DMS114 treated with DMSO at 0.1 percent for 48 hours (cell line): ENCODE results near the gene SLC2A9.
"Not testable (repeated sequence)": the region's sequence is repeated elsewhere in the genome, so short reads cannot be mapped to it uniquely, and the experiment has no call there.

Experiments
- DNase-seq: peaks from one replicate; lab custom pipeline; 2025; ENCODE audit not compliant: unreplicated experiment; lab: John Stamatoyannopoulos, UW

The SLC2A9 gene

DNA sequence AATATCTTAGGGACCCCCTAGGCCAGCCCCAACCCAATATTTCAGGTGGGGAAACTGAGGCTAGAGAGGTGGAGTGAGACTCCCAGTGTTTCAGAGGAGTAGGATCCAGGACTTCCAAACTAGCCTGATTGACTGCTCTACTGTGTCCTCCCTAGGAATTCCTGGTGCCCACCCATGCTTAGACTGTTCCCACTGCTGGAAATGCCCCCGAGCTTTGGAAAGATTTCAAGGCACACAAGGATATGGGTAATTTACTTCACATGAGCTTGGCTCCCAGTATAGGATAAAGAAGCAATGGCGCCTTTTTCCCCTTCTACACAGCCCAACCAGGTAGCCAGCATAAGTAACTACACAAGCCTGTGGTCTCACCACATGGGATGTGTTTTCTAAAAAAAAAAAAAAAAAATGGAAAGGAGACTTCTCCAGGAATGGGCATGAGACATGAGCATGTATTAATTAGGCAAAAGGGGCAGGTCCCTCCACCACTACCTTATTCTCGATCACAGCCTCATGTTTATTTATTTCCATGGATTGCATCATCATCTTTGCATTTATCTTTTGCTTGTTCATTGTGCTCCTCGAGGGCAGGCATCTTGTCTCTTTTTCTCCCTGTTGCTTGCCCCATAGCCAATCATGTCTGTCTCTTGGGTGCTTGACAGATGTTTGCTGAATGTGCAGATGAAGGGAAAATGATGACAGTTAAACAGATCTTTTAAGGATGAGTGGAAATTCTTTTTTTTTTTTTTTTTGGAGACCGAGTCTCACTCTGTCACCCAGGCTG lies 173.1 kb downstream of the SLC2A9 start:
- DNase-seq: no peak

DNA sequence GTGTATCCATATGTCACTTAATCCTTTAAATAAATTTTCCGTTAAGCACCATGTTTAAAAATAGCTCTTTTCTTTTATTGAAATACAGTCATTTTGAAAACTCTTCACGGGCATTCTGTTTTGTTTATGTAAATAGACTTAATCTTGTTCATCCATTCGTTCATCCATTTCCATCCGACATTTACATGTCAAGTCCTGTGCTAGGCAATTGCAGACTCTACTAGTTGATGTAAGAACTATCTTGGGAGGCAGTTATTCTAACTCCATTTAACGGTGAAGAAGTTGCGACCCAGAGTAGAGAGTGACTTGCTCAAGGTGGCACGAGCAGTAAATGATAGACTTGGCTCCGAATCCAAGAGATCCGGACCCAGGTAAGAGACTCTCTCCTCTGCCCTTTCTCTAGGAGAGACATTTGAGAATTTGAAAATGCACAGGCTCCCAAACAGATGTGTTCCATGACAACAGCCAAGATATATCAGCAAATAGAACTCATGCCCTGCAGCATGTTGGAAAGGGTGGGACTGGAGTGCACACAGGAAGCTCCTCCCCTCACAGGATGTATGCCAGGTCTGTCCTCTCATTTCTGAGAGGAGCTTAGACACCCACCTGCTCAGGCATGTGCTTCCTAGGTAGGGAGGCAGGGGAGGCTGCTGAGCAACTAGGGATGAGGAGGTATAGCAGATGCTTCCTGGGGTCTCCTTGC lies 175.4 kb downstream of the SLC2A9 start:
- DNase-seq: no peak

DNA sequence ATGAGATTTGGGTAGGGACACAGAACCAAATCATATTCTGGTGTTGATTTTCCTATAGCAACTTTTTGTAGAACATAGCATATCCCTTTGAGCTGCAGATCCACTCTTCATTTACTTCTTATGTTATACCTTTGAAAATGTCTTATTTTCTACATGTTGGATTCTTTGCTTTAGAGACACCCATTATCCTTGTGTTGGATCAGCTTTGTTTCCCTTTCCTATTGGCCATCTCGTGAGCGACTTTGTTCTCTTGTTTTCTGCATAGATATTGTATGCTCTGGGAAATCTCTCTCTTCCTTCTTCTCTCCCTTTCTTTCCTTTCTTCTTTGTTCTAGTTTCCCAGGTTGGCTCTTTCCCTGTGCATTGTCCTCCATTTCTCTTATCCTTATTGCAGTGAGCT lies 180.2 kb downstream of the SLC2A9 start:
- no peak for DNase-seq

DNA sequence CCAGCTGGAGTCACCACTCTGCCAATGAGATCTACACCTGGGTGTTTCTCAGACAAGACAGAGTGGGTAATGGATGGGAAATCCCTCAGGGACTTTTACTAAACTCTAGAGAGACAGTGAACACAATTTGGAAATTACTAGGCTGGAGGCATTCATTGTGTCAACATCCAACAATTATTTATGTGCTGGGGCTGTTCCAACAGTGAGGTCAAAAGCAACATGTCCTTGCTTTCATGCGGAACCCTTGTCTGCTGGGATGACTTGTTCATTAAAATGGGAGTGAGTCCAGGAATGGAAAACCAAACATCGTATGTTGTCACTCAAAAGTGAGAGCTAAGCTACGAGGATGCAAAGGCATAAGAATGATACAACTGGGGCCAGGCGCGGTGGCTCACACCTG lies 185.9 kb downstream of the SLC2A9 start:
- no peak for DNase-seq

DNA sequence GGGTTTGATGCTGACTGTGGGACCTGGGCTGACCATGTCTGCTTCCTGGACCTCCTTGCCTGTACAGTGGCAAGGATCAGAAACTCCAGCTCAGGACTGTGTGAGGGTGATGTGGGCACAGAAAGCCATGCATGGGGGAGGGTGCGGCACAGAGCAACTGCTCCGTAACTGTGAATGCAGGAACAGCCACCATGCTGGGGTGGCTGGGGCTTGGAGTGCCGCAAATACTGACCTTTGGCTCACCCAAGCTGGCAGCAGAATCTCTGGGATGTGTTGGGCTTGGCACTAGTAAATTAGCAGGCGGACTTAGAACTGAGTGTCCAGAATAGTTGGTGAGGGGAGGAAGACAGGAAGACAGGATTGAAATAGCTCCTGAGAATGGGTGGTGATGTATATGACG lies 187.9 kb downstream of the SLC2A9 start:
- no peak for DNase-seq

DNA sequence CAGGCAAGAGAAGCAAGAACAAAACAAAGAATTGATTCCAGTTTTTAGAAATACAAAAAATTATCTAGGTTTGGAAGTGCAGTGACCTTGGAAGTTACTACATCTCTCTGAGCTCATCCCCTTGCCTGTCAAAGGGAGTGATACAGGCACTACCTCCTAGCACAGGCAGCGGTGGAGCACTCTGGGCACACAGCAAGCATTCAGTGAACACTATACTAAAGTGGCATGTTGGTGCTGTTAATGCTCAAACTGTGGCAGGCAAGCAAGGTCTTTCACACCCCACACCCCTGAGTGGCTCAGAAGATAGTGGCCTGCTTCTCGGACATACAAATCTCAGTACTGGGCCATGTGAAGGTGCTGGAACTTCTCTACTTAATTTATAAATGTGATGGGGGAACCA lies 188.7 kb downstream of the SLC2A9 start:
- DNase-seq: no peak

DNA sequence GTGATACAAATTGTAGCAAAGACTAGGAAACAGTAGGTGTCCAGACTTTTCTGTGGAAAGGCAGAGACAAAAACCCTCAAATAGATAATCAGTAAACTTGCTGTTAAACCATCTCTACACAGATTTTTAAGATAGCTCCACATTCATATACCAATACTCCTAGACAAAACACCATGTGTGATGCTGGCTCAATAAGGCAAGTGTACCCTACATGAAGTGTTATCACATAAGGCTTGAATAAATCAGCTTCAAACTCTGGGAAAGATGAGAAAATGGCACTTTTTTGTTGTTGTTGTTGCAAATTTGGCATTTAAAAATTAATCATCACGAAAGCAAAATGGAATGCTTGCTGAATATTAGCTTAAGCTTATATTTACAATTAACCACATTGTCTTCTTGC lies 194.7 kb downstream of the SLC2A9 start:
- DNase-seq: no peak

DNA sequence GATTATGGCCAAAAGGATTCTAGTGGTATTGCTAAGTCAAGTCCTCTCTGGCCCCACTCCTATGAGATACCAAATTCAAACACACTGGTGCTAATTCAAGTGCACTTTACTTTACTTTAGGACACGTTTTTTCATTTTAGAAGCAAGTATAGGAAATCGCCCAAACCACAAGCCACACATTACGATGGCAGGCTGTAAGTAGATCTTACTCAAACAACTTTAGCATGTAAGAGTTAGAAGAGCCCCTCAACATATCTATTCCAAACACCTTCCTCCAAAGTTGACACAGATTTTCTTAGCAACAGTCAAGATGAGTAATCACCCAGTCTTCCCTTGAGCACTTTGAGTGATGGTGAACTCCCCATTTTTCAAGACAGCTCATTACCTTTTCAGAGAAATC lies 196.2 kb downstream of the SLC2A9 start:
- no peak for DNase-seq

DNA sequence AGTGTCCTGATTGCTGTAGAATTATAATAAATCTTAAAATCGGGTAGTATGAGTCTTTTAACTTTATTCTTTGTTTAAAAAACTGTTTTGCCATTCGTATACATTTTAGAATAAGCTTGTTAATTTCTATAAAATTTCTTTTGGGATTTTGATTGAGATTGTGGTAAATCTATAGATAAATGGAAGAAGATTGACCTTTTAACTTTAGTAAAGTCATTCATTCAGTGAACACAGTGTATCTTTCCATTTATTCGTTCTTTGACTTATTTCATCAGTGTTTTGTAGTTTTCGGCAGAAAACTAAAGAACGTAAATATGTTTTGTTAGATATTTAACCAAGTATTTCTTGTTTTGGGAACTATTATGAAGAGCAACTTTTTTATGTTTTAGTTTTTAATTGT lies 201.0 kb downstream of the SLC2A9 start:
- DNase-seq: no peak

DNA sequence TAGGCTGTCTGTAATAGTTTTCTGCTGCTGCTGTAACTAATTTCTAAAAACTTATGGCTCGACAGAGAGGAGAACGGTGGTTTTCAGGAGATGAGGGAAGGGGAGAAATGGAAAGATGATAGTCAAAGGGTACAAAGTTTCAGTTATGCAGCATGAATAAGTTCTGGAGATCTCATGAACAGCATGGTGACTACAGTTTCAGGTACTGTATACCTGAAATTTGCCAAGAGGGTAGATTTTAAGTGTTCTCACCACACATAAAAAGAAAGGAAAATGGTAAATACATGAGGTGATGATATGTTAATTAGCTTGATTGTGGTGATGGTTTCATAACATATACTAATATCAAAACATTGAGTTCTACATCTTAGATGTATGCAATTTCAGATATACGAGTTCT lies 205.0 kb downstream of the SLC2A9 start:
- DNase-seq: no peak

DNA sequence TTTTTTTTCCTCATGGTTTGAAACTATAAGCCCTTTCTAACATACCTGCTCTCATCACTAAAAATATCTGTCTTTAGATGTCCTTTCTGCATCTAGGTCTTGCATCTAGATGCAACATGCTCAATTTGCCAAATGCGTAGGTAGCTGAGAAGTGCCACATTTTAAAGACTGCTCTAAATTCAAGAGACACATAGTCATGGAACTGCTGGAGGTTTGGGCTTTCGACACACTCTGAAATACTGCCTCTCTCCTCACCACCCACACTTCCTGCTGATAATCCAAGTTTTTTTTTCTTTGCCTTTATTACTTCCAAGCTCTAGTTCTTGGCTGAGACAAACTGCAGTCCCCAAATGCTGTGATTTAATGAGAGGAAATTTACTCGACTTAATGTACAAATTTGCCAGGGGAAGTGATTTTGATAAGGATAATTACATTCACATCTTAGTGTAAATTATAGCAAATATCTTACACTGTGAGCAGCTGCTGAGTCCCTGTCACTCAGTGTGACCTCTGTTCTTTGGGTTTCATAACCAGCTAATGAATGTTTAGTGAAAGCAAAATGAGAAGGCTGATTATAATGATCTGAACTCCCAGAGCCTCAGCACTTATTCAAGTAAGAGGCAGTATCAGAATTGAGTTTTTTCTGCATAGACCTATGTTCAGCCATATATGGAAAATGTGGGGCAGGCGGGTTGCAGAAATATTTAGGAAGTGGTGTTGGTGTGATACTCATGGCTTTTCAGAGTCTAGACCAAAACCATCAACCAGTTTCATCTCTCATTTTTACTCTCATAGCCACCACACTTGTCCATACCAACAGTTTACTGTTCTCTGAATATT lies 208.6 kb downstream of the SLC2A9 start:
- DNase-seq: no peak

DNA sequence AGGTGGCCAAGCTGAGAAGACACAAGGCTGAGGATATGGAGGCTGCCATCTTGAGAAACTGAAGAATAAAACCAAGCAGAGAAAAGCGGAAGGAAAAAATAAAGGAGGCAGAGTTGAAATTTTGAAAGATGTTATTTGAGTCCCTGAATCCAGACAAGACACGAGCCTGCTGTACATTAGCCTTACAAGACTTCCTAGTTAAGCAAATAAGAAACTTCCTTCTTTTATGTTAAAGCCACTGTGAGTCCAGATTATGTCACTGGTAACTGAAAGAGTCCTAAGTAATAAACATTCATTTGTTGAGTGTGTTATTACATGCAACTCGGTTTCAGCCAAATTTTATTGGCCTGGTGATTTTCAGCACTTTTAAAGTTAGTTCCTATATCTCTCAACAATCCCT lies 209.5 kb downstream of the SLC2A9 start:
- no peak for DNase-seq

DNA sequence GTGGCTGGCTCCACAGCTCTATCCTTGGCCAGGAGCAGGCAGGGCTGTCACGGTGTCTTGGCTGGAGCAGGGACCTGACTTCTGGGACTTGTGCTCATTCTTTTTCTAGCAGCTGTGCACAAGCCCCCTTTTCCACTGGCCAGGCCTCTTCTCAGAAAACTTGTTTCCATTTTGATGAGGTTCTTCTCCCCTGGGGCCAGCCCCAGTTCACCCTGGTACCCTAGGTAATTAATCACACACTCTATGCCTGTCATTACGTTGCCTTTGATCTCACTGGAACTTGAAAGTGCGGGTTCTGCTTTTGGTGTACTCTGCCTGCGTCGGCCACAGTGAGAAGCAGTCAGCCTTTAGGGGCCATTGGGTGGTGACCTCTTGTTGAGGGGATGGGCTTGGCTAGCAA lies 213.2 kb downstream of the SLC2A9 start:
- no peak for DNase-seq

DNA sequence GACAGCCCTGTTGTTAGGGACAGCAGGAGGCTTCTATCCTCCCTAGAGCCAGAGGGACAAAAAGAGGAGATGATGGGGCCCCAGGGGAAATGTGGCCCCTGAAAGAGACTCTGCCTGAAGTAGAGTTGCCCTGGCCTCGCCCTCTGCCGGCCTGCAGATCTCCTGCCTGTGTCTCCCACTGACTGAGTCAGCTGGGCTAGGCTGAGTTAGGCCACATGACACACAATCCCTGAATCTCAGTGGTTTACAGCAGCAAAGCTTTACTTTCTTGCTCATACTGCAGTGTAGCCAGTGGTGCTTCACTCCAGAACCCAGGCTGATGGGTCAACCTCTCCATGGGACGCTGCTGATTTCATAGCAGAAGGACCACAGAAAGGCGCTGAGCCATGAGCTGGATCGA lies 216.4 kb downstream of the SLC2A9 start:
- no peak for DNase-seq

DNA sequence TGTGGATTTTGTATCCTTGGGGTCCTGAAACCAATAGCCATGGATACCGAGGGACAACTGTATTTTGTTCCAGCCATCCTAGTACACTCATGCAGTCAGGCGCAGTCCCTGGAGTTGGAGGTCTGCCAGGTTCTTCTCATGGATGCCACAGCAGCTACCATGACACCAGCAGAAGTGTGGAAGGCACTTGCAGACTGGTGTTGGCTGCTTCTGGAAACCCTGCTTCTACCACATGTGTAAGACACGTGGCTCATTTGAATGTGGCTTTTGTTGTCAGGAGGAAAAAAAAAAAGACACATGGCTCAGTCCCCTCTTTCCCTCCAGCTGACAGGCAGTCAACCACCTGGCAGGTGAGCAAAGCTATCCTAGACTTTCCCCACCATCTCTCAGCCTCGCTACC lies 220.4 kb downstream of the SLC2A9 start:
- no peak for DNase-seq

DNA sequence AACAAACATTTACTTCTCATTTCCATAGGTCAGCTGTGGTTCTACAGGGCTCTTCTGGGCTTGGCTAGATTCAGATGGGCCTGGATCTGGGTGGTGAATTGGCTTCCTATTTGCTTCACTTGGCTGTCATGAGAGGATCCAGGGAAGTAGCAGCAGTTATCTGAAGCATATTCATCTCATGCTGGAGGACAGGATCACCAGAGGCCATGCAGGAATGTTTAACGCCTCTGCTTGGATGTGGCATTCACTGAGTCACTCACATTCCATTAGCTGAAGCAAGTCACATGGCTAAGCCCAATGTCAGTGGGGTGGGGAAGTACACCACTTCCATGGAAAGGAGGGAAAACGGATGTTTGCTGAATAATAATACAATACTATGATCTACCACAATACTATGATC lies 224.7 kb downstream of the SLC2A9 start:
- not testable (repeated sequence) for DNase-seq

DNA sequence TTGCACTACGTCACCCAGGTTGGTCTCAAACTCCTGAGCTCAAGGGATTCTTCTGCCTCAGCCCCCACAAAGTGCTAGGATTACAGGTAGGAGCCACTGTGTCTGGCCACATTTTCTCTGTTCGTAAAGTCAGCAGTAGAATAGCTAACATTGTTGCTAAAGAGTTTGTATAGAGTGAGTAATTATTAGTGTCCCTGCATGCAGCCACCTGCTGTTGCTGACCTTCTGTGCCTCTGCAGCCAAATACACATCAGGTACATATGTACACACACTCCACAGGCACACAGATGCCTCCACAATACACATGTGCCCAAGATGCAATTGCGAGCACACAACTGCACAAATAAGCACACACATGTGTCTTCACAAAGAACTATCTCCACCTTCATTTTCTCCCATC lies 228.9 kb downstream of the SLC2A9 start:
- DNase-seq: no peak

DNA sequence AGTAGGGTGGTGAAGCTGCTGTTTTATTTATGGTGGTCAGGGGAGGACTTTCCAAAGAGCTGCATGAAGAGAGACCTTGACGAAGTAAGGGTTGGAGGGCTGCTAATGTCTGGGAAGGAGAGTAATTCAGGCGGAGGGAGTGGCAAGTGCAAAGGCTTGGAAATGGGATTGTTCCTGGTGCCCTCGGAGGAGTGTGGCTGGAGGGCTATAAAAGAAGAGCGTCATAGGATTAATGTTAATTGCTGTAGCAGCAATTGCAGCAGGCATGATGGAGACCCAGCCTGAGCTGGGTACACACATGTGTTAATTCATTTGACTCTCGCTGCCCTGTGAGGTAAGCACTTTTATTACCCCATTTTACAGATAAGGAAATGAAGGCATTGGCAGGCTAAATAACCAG lies 235.4 kb downstream of the SLC2A9 start:
- DNase-seq: not testable (repeated sequence)

DNA sequence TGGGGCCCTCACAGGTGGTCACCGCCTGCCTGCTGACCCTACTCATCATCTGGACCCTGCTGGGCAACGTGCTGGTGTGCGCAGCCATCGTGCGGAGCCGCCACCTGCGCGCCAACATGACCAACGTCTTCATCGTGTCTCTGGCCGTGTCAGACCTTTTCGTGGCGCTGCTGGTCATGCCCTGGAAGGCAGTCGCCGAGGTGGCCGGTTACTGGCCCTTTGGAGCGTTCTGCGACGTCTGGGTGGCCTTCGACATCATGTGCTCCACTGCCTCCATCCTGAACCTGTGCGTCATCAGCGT lies 239.2 kb downstream of the SLC2A9 start:
- DNase-seq: no peak

DNA sequence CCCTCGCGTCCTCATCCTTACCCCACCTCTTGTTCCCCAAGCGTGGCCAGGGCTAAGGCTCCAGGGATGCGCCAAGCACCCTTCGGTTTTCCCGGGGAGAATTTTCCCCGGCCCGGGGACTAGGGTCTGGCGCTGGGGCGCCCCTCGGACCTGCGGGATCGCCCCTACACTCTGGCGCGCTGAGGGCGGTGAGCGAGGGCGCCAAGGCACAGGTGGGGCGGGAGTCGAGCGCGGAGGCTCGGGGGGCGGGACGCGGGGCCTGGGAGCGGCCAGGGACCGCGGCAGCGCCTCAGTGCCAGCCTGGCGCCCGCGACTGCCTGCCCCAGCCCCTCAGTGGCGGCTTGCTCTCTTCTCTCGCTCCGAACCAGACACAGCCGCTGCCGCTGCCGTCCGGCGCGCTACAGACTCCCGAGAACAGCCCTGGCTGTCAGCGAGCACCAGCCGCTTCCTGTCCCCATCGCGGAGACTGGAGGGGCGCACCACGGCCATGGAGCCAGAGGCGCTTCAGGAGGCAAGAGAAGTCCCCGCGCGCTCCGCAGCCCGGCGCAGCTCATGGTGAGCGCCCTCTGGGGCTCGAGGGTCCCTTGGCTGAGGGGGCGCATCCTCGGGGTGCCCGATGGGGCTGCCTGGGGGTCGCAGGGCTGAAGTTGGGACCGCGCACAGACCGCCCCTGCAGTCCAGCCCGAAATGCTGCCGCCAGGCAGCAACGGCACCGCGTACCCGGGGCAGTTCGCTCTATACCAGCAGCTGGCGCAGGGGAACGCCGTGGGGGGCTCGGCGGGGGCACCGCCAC lies 239.8 kb downstream of the SLC2A9 start, which contains the start of gene DRD5:
Gene DRD5, plus strand, starts transcription at position 292 of the 793 bp plus-strand sequence. Its CDS starts 396 bp downstream, at position 688.
- DNase-seq: no peak
